IMR-90 (cell line): ENCODE data around the gene DIABLO. TPM values are rescaled to one million over a fixed set of nuclear protein-coding genes. Genes with fewer than 3 reads are reported as not detected.

Experiments
- ATAC-seq: fragments of 200-7000 bp; cut with Tn5 transposase; 2 replicates; pipeline ENCODE4 v1.9.1; 2020; ENCODE audit warnings: low read depth, mild to moderate bottlenecking, moderate library complexity
- BruUV-seq: library from RNA; stranded (reverse); fragments of 400-500 nt; replicated peaks from 2 replicates; lab custom pipeline; 2021; lab: Mats Ljungman, UMichigan
- CTCF ChIA-PET: fragments of 300-600 bp; formaldehyde crosslinking; extraction: SDS; loops from one replicate; lab custom pipeline; 2021; ENCODE audit warnings: antibody characterized with exemption; lab: Yijun Ruan, JAX
- POLR2A ChIA-PET: fragments of 300-600 bp; sonication (Branson Sonifier 250); formaldehyde crosslinking; loops from one replicate; lab custom pipeline; 2022; ENCODE audit warnings: antibody characterized with exemption; ENCODE audit not compliant: unreplicated experiment; lab: Charles Lee
- DNase-seq: peaks from one replicate; pipeline ENCODE4 v3.0.0; 2013
- H2AFZ ChIP-seq: replicated peaks from 2 replicates; pipeline ENCODE3; 2013; ENCODE audit warnings: low read length, mild to moderate bottlenecking; ENCODE audit not compliant: poor library complexity
- H2AK5ac ChIP-seq: 2 replicates; pipeline ENCODE4 v1.6.1; 2013; ENCODE audit warnings: low read depth, low read length, inconsistent platforms
- H2AK9ac ChIP-seq: replicated peaks from 2 replicates; pipeline ENCODE3; 2013; ENCODE audit warnings: mild to moderate bottlenecking, low read depth, low read length, moderate library complexity; ENCODE audit not compliant: poor library complexity
- H2BK120ac ChIP-seq: 2 replicates; pipeline ENCODE4 v1.6.1; 2013; ENCODE audit warnings: low read depth, low read length, inconsistent platforms
- H2BK15ac ChIP-seq: 3 replicates; pipeline ENCODE4 v1.6.1; 2013; ENCODE audit warnings: low read depth, low read length, inconsistent platforms
- H2BK20ac ChIP-seq: 2 replicates; pipeline ENCODE4 v1.6.1; 2013; ENCODE audit warnings: low read depth, mild to moderate bottlenecking, inconsistent platforms, low read length, moderate library complexity
- H2BK5ac ChIP-seq: 2 replicates; pipeline ENCODE4 v1.6.1; 2013; ENCODE audit warnings: mild to moderate bottlenecking, low read depth, low read length, inconsistent platforms; ENCODE audit not compliant: poor library complexity, severe bottlenecking
- H3K14ac ChIP-seq: replicated peaks from 2 replicates; pipeline ENCODE4 v1.6.1; 2013; ENCODE audit warnings: low read depth, low read length, inconsistent platforms
- H3K18ac ChIP-seq: 2 replicates; pipeline ENCODE4 v1.6.1; 2013; ENCODE audit warnings: low read depth, low read length, control low read depth
- H3K23ac ChIP-seq: 2 replicates; pipeline ENCODE4 v1.6.1; 2013; ENCODE audit warnings: low read depth, low read length, inconsistent platforms
- H3K27ac ChIP-seq: 2 replicates; pipeline ENCODE4 v1.5.1; 2013; ENCODE audit warnings: mild to moderate bottlenecking, control low read depth, low read length; ENCODE audit not compliant: insufficient read depth
- H3K27me3 ChIP-seq: 2 replicates; pipeline ENCODE4 v1.6.1; 2013; ENCODE audit warnings: low read length; ENCODE audit not compliant: control insufficient read depth, insufficient read depth
- H3K36me3 ChIP-seq: 2 replicates; pipeline ENCODE4 v1.6.1; 2013; ENCODE audit warnings: low read length, mixed read lengths; ENCODE audit not compliant: control insufficient read depth, insufficient read depth
- H3K4ac ChIP-seq: 2 replicates; pipeline ENCODE4 v1.6.1; 2013; ENCODE audit warnings: low read depth, low read length, inconsistent platforms
- H3K4me1 ChIP-seq: 2 replicates; pipeline ENCODE4 v1.6.1; 2013; ENCODE audit warnings: low read length, mixed read lengths; ENCODE audit not compliant: control insufficient read depth, insufficient read depth
- H3K4me2 ChIP-seq: 2 replicates; pipeline ENCODE4 v1.6.1; 2013; ENCODE audit warnings: low read depth, mild to moderate bottlenecking, control low read depth, low read length, moderate library complexity
- H3K4me3 ChIP-seq: 2 replicates; pipeline ENCODE4 v1.5.1; 2013; ENCODE audit warnings: low read depth, mild to moderate bottlenecking, control low read depth, low read length, moderate library complexity; ENCODE audit not compliant: insufficient read depth
- H3K56ac ChIP-seq: 2 replicates; pipeline ENCODE4 v1.6.1; 2013; ENCODE audit warnings: low read length, inconsistent platforms; ENCODE audit not compliant: insufficient read depth; ENCODE audit errors: extremely low read depth
- H3K79me1 ChIP-seq, 2 experiments: 2 replicates each; pipeline ENCODE4 v1.6.1; 2013; ENCODE audit warnings: low read length in 2 of 2, inconsistent platforms in 1 of 2, low read depth in 1 of 2
- H3K9ac ChIP-seq: 2 replicates; pipeline ENCODE4 v1.6.1; 2013; ENCODE audit warnings: low read depth, low read length, control low read depth
- H3K9me1 ChIP-seq: 2 replicates; pipeline ENCODE4 v1.6.1; 2013; ENCODE audit warnings: low read length, inconsistent platforms; ENCODE audit not compliant: insufficient read depth
- H3K9me3 ChIP-seq: 2 replicates; pipeline ENCODE4 v1.6.1; 2013; ENCODE audit warnings: low read length; ENCODE audit not compliant: control insufficient read depth, insufficient read depth
- H4K20me1 ChIP-seq: 2 replicates; pipeline ENCODE4 v1.6.1; 2013; ENCODE audit warnings: low read length, inconsistent platforms; ENCODE audit not compliant: insufficient read depth
- H4K5ac ChIP-seq: 2 replicates; pipeline ENCODE4 v1.6.1; 2013; ENCODE audit warnings: mild to moderate bottlenecking, low read depth, low read length, control low read depth
- H4K8ac ChIP-seq, 2 experiments: 2 replicates each; pipeline ENCODE4 v1.6.1; 2013; ENCODE audit warnings: low read depth in 2 of 2, low read length in 2 of 2, control low read depth in 1 of 2, inconsistent platforms in 1 of 2
- H4K91ac ChIP-seq: 2 replicates; pipeline ENCODE4 v1.6.1; 2013; ENCODE audit warnings: low read depth, low read length, inconsistent platforms; ENCODE audit not compliant: insufficient read depth
- CTCF ChIP-seq: conservative IDR thresholded peaks from 2 replicates; pipeline ENCODE4 v1.5.1; 2012; ENCODE audit warnings: mild to moderate bottlenecking, low read depth, low read length, improper control_type of control experiment
- ELK1 ChIP-seq: fragments of 150-350 bp; IDR thresholded peaks from 2 replicates; pipeline ENCODE4 v1.6.1; 2016; ENCODE audit warnings: low read depth, mild to moderate bottlenecking, low read length, moderate library complexity, borderline replicate concordance
- MAZ ChIP-seq: IDR thresholded peaks from 2 replicates; pipeline ENCODE4 v1.6.1; 2012; ENCODE audit warnings: low read depth, mild to moderate bottlenecking, low read length, improper control_type of control experiment, moderate library complexity, borderline replicate concordance
- NFE2L2 ChIP-seq: fragments of 150-350 bp; IDR thresholded peaks from 2 replicates; pipeline ENCODE4 v1.6.1; 2016; ENCODE audit warnings: low read depth, mild to moderate bottlenecking, low read length
- POLR2A ChIP-seq: IDR thresholded peaks from 2 replicates; pipeline ENCODE4 v1.6.1; 2012; ENCODE audit warnings: mild to moderate bottlenecking, low read depth, low read length
- RCOR1 ChIP-seq: IDR thresholded peaks from 2 replicates; pipeline ENCODE4 v1.6.1; 2012; ENCODE audit warnings: mild to moderate bottlenecking, low read length, improper control_type of control experiment; ENCODE audit not compliant: insufficient replicate concordance
- RFX5 ChIP-seq: IDR thresholded peaks from 2 replicates; pipeline ENCODE4 v1.8.0; 2012; ENCODE audit warnings: low read depth, mild to moderate bottlenecking, low read length, moderate library complexity
- SMC3 ChIP-seq: fragments of 150-350 bp; IDR thresholded peaks from 2 replicates; pipeline ENCODE4 v1.6.1; 2016; ENCODE audit warnings: low read depth, mild to moderate bottlenecking, antibody characterized with exemption, low read length, moderate library complexity
- USF2 ChIP-seq: fragments of 150-350 bp; IDR thresholded peaks from 2 replicates; pipeline ENCODE4 v1.6.1; 2017; ENCODE audit warnings: mild to moderate bottlenecking, antibody characterized with exemption, low read length, low read depth
- WGBS, 2 experiments: methylation state at CpG; one replicate each; pipeline versions ENCODE4 v1.1.5 to v1.1.7; 2013; ENCODE audit warnings: missing lambda C conversion rate in 2 of 2; ENCODE audit not compliant: insufficient read length in 1 of 2; ENCODE audit errors: extremely low coverage in 2 of 2; 5-methylcytosine and 5-hydroxymethylcytosine counted together
- dilution Hi-C: fragments of 300-500 bp; cut with HindIII; formaldehyde crosslinking; loops from one replicate; pipeline ENCODE4 v1.14.3; 2018; ENCODE audit warnings: low sequenced_read_pairs; ENCODE audit not compliant: unreplicated experiment
- in situ Hi-C: fragments of 300-500 bp; cut with MboI; formaldehyde crosslinking; loops from 3 replicates; pipeline ENCODE4 v1.14.3; 2019; ENCODE audit warnings: low sequenced_read_pairs, inconsistent platforms, mixed read lengths
- intact Hi-C: fragments of 100-400 bp; cut with micrococcal nuclease; formaldehyde crosslinking; loops from 2 replicates; pipeline ENCODE4 v1.10.0; 2022
- polyA plus RNA-seq, 3 experiments: library from polyadenylated mRNA; depleted of rRNA; stranded (reverse); fragments of >200 nt; gene quantifications; 2 replicates each; pipeline ENCODE4 v1.2.3, GENCODE V29; 2012; ENCODE audit warnings: low replicate concordance in 1 of 3
- total RNA-seq: library from RNA; depleted of rRNA; stranded (reverse); fragments of >200 nt; gene quantifications from 2 replicates; pipeline ENCODE4 v1.2.3, GENCODE V29; 2012

DIABLO gene
- total and polyA plus RNA-seq, 2 of the 4 experiments (the other 2 are of a cell fraction): 69.7 to 102 TPM

GRCh38 chr12:122199484-122200355 is 26.1 kb downstream of the DIABLO start (continued):
- TF ChIP-seq MAZ: no peak

GRCh38 chr12:122197612-122197966 is 28.3 kb downstream of the DIABLO start:
- ChIA-PET POLR2A (no interaction called here), CTCF (no interaction called here)
- no peak overlapping the region; the same call in 2 of the 3 replicates for H2BK15ac ChIP-seq
- peak overlapping the region; percentile 27; the same call in 1 of the 2 replicates for H2AK5ac ChIP-seq
- H3K23ac ChIP-seq: peak overlapping the region; percentile 6; the same call in 1 of the 2 replicates
- dilution Hi-C loops: no loop called here
- WGBS, 2 experiments: no CpG with 5 or more reads among the region's 1 CpG
- TF ChIP-seq NFE2L2: no peak
- no peak for TF ChIP-seq POLR2A
- TF ChIP-seq MAZ: no peak
- no peak for TF ChIP-seq SMC3
- no peak for TF ChIP-seq RCOR1
- TF ChIP-seq USF2: no peak
- no peak for TF ChIP-seq CTCF
- no peak for TF ChIP-seq RFX5
- TF ChIP-seq ELK1: no peak
- in situ Hi-C loops: no loop called here
- H2AK9ac ChIP-seq: no peak overlapping the region
- H3K4me1 ChIP-seq: peaks cover 4% of the 10 kb centered on the region
- peak overlapping the region; percentile 23; the same call in 1 of the 2 replicates for H3K18ac ChIP-seq
- H3K27ac ChIP-seq: no peak overlapping the region
- no peaks in the 10 kb centered on the region for H3K79me1 ChIP-seq
- peak overlapping the region; percentile 63; the same call in 1 of the 2 replicates for H2BK20ac ChIP-seq
- peak; percentile 19 for DNase-seq
- no peak for ATAC-seq
- H2AFZ ChIP-seq: no peak overlapping the region
- H4K5ac ChIP-seq: no peak overlapping the region
- H3K9me3 ChIP-seq: peaks cover 2% of the 10 kb centered on the region; the same call in 1 of the 2 replicates
- no peak overlapping the region for H3K56ac ChIP-seq
- no peaks in the 10 kb centered on the region for H3K27me3 ChIP-seq
- H2BK5ac ChIP-seq: peak overlapping the region; percentile 18
- peak overlapping the region; percentile 34; the same call in 1 of the 2 replicates for H2BK120ac ChIP-seq
- no peak overlapping the region for H3K4ac ChIP-seq
- no peaks in the 10 kb centered on the region for H4K20me1 ChIP-seq
- H4K91ac ChIP-seq: no peak overlapping the region
- H3K36me3 ChIP-seq: no peaks in the 10 kb centered on the region
- no peak overlapping the region for H3K9ac ChIP-seq
- peak overlapping the region; percentile 58 for H3K14ac ChIP-seq
- no TSS peak for BruUV-seq
- intact Hi-C loops: no loop called here
- H3K9me1 ChIP-seq: 0 out of 2 replicates have a peak, but pooled peaks cover 4% of the 10 kb centered on the region
- no peak overlapping the region for H3K4me2 ChIP-seq
- no peak overlapping the region for H4K8ac ChIP-seq
- H3K4me3 ChIP-seq: no peak overlapping the region
